GM21786 (cell line): Measurements from ENCODE around the gene BRK1.
"Not testable (repeated sequence)": the region's sequence is repeated elsewhere in the genome, so short reads cannot be mapped to it uniquely, and the experiment has no call there.

Source experiments
- ATAC-seq: cut with Tn5 transposase; IDR thresholded peaks from one replicate; pipeline ENCODE4 v1.9.1; 2021; ENCODE audit not compliant: unreplicated experiment

Gene BRK1

DNA sequence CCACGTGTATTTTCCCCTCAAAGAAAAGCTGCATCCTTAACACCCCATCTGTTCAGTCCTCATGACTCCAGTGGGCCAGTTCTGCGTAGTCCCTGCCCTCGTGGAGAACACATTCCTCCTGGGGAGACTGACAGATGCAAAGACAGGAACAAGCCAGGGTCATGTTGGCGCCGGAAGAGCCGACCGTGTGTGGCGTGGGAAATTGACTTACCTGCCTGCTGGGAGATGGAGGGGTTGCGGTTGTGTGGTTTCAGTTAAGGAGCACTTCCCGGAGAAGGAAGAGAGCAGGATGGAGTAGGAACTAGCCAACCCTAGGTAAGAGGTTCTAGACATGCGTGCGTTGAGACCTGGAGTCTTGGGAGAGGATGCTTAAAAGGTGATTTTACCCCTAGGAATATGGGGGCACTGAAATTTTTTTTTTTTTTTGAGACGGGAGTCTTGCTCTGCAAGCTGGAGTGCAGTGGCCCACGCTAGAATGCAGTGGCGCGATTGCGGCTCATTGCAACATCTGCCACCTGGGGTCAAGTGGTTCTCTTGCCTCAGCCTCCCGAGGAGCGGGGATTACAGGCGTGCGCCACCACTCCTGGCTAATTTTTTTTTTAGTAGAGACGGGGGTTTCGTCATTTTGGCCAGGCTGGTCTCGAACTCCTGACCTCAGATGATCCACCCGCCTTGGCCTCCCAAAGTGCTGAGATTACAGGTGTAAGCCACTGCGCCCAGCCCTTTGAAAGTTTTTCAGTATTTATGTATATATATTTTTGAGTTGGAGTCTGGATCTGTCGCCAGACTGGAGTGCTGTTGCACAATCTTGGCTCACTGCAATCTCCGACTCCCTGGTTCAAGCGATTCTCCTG lies 27.5 kb downstream of the BRK1 start:
- ATAC-seq: no peak

DNA sequence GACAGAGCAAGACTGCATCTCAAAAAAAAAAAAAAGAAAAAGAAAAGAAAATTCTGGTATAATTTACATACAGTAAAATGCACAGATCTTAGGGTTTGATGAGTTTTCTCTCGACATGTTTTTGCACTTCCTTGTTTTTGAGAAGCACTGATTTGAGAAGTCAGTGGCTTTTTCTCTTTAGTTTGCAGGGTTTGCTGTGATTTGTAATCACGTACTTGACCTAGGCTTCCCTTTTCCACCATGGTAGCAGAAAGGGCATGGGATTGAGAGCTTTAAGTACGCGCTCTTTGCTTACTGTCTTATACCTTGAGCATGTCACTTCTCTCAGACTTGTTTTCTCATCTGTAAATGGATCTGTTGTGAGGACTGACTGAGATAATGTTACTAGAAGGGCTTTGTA lies 30.2 kb downstream of the BRK1 start:
- no peak for ATAC-seq

DNA sequence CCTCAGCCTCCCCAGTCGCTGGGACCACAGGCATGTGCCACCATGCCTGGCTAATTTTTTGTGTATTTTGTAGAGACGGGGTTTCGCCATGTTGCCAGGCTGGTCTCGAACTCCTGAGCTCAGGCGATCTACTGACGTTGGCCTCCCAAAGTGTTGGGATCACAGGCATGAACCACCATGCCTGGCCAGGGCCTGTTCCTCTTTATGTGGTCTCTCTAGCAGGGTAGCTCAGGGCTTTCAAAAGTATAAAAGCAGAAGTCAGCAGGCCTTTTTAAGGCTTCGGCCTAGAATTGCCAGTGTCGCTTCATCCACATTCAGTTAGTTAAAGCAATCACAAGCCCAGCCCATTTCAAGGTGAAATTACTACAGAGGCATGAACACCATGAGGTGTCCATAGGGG lies 33.8 kb downstream of the BRK1 start:
- ATAC-seq: no peak

DNA sequence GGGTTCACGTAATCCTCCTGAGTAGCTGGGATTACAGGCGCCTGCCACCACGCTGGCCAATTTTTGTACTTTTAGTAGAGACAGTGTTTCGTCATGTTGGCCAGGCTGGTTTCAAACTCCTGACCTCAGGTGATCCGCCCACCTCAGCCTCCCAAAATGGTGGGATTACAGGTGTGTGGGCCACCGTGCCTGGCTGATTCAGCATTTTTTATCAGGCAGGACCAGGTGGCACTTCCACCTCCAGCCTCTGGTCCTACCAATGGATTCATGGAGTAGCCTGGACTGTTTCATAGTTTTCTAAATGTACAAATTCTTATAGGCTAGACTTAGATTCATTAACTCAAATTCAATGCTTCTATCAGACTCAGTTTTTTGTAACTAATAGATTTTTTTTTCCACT lies 35.5 kb downstream of the BRK1 start:
- no peak for ATAC-seq

DNA sequence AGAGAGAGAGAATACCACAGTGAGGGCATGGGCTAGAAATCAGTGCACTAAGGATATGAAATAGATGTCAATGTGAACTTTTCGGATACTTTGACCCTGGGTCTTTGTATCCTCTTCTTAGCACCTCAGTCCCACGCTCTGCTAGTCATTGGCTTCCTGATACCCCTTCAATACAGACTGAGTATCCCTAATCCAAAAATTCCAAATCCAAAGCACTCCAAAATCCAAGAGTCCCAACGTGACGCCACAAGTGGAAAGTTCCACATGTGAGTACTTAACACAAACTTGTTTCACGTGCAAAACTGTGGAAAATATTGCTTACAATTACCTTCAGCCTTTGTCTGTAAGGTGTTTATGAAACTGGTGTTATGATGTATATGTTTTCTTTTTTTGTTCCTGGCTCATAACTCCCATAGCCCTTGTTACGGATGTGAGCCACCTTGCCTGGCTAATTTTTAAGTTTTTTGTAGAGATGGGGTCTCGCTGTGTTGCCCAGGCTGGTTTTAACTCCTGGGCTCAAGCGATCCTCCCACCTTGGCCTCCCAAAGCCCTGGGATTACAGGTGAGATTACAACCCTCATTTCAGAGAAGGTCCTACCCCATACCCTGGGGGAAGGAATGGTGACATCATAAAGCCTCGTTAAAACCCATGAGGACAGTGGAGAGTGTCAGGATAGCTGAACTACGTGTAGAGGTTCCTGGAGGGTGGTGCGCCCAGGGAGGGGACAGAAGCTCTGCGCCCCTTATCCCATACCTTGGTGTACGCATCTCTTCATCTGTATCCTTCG lies 39.1 kb downstream of the BRK1 start:
- ATAC-seq: no peak

DNA sequence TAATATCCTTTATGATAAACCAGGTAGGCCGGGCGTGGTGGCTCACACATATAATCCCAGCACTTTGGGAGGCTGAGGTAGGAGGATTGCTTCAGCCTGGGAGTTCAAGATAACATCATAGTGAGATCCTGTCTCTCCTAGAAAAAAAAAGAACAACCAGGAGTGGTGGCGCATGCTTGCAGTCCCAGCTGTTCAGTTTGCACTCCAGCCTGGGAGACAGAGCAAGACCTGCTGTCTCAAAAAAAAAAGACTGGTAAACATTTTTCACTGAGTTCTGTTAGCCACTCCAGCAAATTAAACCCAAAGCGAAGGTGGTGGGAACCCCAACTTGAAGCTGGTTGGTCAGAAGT lies 39.6 kb downstream of the BRK1 start:
- ATAC-seq: no peak

DNA sequence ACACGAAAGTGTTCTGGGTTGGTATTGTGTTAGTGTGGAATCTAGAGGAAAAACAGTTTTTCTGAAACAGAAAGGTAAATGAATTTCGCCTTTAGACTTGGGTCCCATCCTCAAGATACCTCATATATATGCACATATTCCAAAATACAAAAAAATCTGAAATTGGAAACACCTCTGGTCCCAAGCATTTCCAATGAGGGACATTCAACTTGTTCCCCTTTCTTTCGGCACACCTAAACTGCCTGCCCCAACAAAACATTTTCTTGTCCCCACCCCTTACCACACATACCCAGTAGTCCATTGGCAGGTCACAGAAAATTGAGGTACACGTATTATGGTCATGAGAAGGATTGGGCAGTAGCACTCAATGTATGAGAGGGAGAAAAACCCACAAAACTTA lies 40.2 kb downstream of the BRK1 start:
- no peak for ATAC-seq

DNA sequence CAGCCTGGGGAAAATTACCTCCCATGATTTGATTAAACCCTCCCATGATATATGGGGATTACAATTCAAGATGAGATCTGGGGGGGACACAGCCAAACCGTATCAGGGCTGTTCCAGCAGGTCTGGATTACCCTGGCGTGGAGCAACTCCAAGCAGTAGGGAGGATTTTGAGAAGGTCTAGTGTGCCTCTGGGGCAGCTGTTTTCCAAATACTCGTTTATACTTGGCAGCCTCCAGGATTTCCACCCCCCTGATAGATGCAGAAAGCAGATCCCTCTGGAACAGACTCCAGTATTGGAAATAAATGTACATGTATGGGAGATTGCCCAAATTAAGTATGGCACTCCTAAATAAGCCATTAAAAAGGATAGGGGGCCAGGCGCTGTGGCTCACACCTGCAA lies 41.6 kb downstream of the BRK1 start:
- ATAC-seq: no peak

DNA sequence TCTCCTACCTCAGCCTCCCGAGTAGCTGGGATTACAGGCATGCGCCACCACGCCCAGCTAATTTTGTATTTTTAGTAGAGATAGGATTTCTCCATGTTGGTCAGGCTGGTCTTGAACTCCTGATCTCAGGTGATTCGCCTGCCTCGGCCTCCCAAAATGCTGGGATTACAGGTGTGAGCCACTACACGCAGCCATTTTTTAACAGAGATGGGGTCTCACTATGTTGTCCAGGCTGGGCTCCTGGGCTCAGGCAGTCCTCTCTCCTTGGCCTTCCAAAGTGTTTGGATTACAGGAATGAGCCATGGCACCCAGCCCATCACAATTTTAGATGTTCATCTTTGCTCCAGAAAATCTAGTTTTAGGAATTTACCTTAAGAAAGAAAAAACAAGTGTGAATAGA lies 43.1 kb downstream of the BRK1 start:
- not testable (repeated sequence) for ATAC-seq

DNA sequence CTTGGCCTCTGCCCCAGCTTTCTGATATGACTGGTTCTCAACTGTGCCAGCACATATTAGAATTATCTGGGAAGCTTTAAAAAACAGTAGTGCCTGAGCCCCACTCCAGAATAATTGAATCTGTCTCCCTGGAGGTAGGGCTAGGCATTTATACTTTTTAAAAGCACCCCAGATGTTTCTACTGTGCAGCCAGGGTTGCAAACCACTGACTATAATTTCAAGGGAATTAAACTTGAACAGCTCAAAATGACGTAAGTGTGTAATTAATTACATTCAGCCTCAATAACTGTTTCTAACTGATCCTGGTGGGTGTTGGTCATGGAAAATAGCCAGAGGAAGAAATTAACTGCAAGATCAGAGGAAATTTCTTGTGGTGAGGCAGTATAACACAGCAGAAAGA lies 44.9 kb downstream of the BRK1 start:
- ATAC-seq: no peak

DNA sequence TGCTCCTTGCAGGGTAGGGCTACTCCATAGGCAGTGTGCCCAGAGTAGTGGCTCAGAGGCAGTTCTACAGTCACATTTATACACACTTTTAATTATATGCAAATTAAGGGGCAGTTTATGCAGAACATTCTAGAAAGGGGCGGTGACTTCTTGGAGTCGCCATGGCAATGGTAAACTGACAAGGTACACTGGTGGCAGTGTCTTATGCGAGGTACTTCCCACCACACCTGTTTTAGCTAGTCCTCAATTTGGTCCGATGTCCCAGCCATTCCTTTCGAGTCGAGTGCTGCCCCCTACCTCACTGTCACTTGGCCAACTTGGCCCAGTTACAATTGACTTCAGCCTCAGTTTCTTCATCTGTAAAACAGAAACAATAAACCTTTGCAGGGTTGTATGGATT lies 45.5 kb downstream of the BRK1 start:
- no peak for ATAC-seq

DNA sequence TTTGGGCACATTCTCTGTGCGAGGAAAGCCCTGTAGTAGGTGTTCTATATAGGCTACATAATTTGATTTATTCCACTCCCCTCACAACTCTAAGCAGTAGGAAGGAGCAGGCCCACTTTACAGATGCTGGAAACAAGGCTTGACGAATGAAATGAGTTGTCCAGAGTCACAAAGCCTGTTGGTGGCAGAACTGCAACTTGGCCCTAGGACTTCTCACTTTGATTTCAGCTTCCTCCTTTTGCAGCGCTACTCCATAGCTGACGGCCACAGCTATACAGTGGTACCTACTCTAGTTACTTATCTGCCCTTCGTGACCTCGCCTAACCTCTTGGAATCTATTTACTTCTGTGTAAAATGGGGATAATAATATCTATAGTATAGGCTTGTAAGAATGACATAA lies 46.7 kb downstream of the BRK1 start:
- no peak for ATAC-seq

DNA sequence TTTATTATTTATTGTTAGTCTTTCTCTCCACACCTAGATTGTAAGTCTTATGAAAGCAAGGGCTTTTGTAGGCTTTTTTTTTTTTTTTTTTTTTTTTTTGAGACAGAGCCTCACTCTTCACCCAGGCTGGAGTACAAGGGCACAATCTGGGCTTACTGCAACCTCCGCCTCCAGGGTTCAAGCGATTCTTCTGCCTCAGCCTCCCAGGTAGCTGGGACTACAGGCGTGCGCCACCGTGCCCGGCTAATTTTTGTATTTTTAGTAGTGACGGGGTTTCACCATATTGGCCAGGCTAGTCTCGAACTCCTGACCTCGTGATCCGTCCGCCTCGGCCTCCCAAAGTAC lies 48.7 kb downstream of the BRK1 start:
- not testable (repeated sequence) for ATAC-seq

DNA sequence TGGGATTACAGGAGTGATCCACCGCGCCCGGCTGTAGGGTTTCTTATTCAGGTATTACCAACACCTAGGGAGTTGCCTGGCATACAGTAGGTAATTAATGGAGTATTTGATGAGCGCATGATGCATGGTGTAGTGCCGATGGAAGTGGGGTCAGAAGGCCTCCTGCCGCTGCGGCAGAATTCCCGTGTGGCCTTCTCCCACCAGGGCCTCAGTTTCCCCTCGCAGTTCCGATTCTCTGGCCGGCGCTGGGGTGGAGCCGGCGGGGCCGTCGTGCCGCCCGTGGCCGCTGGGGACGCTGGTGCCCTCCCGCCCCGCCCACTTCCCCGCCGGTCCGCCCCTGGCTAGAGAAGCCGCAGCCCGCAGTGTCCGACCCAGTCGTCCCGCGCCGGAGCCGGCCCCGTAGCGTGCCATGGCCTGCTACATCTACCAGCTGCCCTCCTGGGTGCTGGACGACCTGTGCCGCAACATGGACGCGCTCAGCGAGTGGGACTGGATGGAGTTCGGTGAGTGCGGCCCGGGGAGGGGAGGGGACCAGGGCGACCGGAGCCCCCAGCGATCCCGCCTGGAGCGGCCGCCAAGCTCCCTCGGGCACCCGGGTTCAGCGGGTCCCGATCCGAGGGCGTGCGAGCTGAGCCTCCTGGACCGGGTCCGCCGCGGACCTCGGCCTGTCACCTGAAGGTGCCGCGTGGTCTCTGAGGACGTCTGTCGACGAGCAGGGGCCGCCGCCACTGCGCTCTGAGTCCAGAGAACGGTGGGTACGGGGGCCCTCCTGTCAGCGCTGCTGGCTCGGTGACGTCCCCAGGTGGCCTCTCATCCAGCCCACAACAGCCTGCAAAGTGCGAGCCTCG lies 49.3 kb downstream of the BRK1 start, which contains the start of gene IRAK2:
Gene IRAK2 (plus strand): TSS at position 374 of the 848 bp plus-strand sequence. CDS start 36 bp downstream, at position 410.
- peak; percentile 82 for ATAC-seq

DNA sequence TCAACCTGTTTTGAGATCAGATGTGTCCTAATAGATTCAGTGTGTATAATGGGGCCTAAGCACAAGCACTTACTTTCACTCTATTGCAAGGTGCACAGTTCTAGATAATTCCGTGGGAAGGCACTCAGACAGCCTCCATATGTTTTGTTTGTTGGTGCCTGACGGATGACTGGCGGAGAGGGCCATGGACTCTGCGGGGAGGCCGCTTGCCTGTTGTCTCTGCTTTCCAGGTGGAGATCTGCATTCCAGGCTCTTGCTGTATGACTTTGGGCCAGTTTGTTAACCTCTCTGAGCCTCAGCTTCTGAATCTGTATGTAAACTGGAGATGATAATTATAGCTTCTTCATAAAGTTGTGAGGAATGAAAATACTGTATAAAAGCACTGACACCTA lies 50.7 kb downstream of the BRK1 start:
- no peak for ATAC-seq

DNA sequence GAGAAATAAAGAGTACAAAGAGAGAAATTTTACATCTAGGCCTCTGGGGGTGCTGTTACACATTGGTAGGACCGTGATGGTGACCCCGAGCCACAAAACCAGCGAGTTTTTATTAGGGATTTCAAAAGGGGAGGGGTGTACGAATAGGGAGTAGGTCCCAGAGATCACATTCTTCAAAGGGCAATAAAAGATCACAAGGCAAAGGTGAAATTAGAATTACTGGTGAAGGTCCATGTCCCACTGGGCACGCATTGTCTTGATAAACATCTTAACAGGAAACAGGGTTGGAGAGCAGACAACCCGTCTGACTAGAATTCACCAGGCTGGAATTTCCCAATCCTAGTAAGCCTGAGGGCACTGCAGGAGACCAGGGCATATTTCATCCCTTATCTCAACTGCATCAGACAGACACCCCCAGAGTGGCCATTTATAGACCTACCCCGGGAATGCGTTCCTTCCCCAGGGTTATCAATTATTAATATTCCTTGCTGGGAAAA lies 53.6 kb downstream of the BRK1 start:
- no peak for ATAC-seq

DNA sequence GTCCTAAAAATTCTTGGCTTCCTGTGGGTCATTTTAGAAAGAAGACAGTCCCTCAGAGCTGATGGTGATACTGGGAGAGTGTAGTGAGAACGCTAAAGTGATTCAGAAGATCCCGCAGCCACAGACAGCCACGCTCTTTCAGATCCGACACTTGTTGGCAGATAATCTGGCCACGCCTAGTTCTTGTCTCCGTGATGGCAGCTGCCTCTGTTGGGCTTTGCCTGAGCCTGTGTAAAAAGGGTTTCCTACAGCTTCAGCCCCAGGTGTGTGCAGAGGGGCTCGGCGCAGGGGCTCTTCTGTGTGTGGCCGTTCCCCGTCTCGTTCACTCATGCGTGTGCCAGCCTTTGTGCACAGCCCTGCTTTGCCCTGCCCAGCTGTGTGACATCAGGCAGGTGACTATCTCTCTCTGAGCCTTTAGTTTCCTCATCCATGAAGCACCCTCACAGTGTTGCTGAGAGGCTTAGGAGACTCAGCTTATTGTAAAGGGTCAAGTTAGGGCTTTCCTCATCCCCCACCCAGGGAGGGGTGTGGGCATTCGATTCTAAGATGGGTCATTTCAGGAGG lies 55.5 kb downstream of the BRK1 start:
- ATAC-seq: no peak

DNA sequence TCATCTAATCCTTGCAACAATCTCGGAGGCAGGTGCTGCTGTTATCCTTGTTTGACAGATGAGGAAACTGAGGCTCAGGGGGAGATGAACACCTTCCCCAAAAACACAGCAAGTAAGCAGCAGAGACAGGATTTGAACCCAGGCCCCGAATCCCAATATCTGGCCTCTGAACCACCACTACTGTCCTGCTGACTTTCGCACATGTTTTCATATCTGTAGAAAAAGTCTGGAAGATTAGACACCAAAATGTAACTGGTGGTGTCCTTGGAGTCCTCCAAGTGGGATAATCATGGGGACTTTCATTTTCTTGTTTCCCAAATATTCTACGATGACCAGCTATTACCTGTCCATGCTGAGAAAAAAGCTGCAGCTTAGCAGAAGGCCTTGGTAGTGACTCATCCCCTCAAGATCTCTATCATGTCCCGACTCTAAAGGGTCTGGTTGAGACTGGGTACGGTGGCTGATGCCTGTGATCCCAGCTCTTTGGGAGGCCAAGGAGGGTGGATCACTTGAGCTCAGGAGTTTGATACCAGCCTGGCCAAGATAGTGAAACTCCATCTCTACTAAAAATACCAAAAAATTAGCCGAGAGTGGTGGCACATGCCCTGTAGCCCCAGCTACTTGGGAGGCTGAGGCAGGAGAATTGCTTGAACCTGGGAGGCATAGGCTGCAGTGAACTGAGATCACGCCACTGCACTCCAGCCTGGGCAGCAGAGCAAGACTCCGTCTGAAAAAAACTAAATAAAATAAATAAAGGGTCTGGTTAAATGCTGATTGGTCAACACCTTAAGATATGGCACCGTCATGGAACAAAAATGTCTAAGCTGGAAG lies 57.8 kb downstream of the BRK1 start:
- ATAC-seq: no peak

DNA sequence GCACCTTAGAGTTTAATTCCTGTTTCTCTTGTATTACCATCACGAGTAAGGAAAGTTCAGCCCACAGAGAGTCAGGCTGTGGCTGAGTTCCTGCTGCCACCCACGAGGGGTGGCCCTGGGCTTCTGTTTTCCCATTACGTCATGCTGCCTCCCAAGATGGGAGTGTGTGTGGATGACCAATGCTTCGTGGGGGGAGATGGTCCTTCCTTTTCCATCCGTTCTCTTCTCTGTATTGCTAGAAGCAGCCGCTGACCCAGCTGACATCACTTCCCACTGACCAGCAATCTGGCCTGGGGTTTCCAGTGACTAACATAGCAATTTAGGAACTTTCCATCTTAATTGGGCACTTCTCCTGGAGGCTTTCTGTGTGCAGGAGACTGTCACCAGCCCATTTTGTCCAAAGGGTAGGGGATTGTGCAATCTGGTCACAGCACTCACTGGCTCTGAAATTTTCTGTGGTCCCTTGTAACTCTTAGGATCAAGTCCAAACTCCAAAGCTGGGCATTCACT lies 58.5 kb downstream of the BRK1 start:
- no peak for ATAC-seq

DNA sequence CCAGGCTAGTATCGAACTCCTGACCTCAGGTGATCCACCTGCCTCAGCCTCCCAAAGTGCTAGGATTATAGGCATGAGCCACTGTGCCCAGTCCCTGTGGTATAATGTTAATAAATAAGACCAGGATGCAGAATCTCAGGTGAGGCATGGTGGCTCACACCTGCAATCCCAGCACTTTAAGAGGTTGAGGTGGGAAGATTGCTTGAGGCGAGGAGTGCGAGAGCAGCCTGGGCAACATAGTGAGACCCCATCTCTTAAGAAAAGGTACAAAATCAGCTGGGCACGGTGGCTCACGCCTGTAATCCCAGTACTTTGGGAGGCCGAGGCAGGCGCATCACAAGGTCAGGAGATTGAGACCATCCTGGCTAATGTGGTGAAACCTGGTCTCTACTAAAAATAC lies 59.9 kb downstream of the BRK1 start:
- not testable (repeated sequence) for ATAC-seq
